GM21390 (cell line): ENCODE results near the gene VPS33B.

Experiments used
- ATAC-seq: cut with Tn5 transposase; IDR thresholded peaks from one replicate; pipeline ENCODE4 v1.9.1; 2021; ENCODE audit not compliant: unreplicated experiment

Gene VPS33B

DNA sequence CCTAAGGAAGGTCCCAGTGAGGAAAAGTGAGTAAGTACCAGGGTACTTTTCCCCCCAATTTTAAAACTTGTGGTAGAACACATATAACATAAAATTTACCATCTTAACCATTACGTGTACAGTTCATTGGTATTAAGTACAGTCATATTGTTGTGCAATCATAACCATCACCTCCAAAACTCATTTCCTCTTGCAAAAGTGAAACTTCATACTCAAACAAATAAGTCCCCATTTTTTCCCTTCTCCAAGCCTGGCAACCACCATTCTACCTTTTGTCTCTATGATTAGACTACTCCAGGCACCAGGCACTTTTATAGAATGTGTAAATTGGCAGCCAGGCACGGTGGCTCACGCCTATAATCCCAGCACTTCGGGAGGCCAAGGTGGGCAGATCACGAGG lies 40.3 kb downstream of the VPS33B start:
- ATAC-seq, result peak; percentile 45

DNA sequence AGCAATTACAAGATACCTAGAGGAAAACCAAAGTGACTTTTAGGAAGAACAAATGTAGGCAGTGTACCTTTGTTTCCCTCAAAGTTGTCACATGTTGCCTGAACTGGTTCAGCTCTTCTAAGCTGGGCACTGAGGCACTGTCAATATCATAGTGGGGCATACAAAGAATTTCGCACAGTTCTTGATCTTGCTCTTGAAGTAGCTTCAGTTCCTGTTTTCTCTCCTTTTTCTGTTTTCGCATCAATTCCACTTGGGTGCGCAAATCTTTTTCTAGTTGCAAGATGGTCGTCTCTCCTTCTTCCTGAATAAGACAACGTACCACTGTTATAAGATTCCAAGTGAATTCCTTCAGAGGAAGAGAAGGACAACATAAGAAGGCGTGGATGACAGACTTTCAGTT lies 40.7 kb downstream of the VPS33B start:
- peak; percentile 86 for ATAC-seq

GRCh38 chr15:90979582-90979981 lies 42.8 kb downstream of the VPS33B start:
- no peak for ATAC-seq

DNA sequence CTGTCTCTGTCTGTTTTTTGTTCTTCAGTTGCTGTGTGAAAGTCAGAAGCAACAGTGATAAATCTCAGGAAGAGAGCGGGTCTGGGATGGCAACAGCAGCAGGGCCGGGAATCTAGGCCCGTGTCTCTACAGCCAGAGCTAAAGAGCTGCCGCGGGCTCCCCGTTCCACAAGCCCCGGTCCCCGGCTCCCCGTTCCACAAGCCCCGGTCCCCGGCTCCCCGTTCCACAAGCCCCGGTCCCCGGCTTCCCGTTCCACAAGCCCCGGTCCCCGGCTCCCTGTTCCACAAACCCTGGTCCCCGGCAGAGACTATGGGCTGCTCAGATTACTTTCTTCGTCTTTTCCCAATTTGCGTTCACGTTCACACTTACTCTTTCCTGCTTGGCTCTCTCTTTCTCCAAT lies 48.2 kb downstream of the VPS33B start:
- no peak for ATAC-seq

GRCh38 chr15:90972133-90972532 lies 50.3 kb downstream of the VPS33B start:
- no peak for ATAC-seq

GRCh38 chr15:90970274-90970673 lies 52.1 kb downstream of the VPS33B start:
- ATAC-seq, result no peak

- no peak for ATAC-seq
Measured at GRCh38 chr15:90968434-90968833, 54.0 kb downstream of the VPS33B start.

DNA sequence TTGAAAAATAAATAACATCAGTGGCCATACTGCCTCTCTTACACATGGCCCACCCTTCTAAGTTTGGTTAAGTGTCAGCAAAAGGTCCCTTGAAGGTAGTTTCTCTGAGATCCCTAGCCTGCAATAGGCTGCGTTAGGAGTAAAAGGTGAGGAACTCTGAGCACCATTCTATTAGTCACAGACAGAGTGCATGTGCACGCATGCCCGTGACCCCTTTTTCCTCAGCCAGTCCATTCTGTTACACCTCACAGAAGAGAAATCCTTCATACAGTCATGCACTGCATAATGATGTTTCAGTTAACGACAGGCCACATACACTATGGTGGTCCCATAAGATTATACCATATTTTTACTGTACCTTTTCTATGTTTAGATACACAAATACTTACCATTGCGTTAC lies 55.2 kb downstream of the VPS33B start:
- ATAC-seq, result no peak

DNA sequence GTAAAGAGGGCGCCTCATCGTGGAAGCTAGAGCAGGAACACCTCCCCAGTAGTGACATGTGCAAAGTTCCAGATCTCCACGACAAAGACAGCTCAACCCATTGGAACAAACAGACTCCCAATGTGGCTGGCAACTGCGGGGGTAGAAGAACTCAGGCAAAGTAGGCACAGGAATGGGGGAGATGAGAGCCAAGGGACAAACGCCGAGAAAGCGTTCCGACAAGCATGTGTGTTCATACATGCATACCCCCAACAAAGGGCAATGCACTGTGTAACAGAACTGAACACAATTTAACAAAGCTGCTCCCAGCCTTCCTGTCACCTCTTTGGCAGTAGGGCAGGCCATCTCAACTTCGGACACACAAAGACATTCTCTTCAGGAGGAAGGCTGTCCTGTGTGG lies 56.1 kb downstream of the VPS33B start:
- no peak for ATAC-seq

GRCh38 chr15:90962021-90962420 lies 60.4 kb downstream of the VPS33B start:
- ATAC-seq, result no peak

DNA sequence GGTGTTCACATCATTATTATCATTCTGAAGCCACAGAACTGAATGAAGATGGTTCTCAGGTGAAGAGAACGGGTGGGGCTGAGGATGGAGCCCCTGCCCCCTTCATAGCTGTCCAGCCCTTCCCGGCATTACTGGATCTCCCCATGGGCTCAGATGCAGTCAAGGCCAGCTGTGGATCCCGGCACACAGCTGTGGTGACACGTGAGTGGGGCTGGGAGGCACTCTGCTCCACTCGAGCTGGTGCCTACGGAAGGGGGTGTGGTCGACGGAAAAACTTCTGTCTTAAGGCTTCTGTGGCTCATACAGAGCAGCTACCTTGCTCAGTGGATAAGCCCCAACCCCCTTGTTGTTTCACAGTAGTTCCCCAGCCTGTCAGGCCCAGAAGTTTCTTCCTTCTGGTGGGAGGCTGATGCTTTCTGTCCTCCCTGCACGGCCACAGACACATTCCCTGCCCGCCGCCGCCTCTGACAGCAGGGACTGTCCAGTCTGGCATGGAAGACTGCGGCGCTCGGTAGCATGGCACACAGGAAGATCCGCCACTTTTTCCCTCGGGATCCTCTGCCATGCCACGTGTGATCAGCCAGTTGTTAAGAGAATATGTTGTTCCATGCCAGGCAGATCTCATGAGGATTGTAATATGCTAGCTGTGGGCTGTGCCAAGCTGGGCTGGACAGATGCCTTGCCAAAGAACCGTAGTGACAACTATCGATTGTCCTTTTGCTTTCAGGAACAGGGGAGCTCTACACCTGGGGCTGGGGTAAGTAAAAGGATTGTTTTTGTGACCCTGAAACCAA lies 61.9 kb downstream of the VPS33B start:
- ATAC-seq, result no peak

DNA sequence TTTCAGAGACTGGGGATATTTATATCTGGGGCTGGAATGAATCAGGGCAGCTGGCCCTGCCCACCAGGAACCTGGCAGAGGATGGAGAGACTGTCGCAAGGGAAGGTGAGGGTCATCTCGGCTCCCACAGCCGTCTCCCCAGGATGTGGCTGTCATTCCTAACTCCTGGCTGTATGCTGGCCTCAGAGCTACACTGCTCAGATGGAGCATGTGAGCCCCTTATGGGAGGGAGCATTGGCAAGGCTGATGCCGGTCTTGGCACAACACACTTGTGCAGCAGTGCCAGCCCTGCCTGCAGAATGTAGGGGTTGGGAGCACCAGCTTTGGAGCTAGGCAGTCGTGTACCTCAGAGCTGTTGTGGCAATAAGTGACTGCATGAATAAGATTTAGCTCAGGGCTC lies 62.5 kb downstream of the VPS33B start:
- ATAC-seq, result no peak

- no peak for ATAC-seq
Measured at GRCh38 chr15:90959028-90959595, 63.3 kb downstream of the VPS33B start.

- no peak for ATAC-seq
Measured at GRCh38 chr15:90957791-90958190, 64.6 kb downstream of the VPS33B start.

- ATAC-seq, result no peak
Measured at GRCh38 chr15:90957031-90957790, 65.2 kb downstream of the VPS33B start.

- peak; percentile 23 for ATAC-seq
Measured at GRCh38 chr15:90956274-90957030, 65.9 kb downstream of the VPS33B start.

DNA sequence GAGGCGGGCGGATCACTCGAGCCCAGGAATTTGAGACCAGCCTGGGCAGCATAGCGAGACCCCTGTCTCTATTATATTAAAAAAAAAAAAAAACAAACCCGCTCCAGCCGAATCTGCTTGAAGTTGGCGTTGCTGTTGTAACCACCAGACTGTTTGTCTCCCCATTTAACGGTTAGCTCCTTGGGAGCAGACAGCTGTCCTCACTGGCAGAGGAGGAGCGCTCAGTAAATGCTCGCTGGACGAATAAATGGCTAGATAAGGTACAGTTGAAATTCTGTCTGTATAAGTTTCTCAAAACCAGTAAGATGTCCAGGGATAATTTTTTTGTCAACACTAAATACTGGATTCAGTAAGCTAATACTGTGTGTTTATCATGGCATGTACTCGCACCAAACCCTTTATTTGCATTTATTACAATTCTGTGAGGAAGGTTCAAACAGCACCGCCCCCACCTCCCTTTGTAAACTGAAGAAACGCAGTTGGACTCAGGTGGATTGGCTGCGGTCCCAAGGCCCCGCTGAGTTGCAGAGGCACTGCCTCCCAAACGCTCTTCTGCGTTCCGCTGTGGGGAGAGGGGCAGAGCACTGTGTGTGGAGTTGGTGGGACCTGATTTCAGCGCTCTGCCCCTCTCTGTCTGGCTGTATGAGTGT lies 66.6 kb downstream of the VPS33B start:
- no peak for ATAC-seq

- ATAC-seq, result peak; percentile 90
Measured at GRCh38 chr15:90954712-90955623, 67.4 kb downstream of the VPS33B start, which contains the start of gene RCCD1. Gene RCCD1, plus strand, starts transcription at chr15:90954884. Its CDS starts 1,851 bp downstream, at chr15:90956735.

GRCh38 chr15:90953947-90954711 lies 68.3 kb downstream of the VPS33B start:
- no peak for ATAC-seq
